HG02798 (cell line): ENCODE measurements around the gene HERC2.

ENCODE experiments used
- ATAC-seq: cut with Tn5 transposase; IDR thresholded peaks from one replicate; pipeline ENCODE4 v1.9.1; 2021; ENCODE audit warnings: mild to moderate bottlenecking; ENCODE audit not compliant: unreplicated experiment, poor library complexity

Gene HERC2

DNA sequence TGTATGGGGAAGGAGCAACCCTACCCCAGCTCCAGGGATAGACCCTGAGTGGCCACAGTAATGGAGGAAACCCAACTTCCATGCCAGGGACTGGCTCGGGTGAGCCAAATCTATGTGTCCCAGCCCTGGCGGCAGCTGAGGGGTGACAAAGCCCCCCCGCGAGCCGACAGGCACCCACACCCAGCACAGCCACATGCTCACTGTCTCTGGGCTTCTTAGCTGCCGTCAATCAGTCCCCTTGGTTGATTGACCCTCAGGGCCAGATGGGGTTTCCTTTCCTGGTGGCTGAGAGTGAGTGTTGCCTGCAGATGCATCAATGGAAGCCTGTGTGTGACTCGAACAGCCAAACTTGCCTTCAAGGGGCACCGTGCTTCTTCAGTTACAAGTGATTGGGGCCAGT, 220.8 kb downstream of the HERC2 start:
- no peak for ATAC-seq

DNA sequence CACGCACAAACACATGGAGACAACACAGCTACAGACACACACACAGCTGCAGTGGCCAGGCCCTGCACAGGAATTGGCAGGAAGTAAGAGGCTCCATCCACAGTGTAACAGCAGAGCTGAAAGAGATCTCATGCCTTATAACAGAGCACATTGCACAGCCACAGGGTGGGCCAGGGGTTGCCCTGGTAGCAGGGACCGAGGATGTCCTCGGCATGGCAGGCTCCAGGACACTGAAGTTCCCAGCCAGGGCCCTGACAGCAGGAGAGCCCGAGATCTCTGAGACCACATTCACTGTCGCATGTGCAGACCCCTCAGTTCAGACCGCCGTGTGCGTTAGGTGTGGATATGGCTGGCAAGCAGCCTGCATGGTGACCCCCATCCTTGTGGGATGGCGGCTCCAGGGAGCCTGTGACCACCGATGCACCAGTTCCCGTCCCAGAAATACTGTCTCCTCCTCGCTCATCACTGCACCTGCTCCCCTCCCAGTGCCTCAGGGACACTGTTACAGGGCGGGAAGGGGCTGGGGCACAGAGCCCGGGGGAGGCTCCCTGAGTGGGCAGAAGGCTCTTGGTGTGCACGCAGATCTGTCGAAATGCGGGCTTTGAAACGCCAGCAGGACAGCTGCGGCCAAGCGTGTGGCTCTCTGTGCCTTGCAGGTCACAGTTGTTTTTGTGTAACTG, 221.3 kb downstream of the HERC2 start:
- ATAC-seq = no peak

DNA sequence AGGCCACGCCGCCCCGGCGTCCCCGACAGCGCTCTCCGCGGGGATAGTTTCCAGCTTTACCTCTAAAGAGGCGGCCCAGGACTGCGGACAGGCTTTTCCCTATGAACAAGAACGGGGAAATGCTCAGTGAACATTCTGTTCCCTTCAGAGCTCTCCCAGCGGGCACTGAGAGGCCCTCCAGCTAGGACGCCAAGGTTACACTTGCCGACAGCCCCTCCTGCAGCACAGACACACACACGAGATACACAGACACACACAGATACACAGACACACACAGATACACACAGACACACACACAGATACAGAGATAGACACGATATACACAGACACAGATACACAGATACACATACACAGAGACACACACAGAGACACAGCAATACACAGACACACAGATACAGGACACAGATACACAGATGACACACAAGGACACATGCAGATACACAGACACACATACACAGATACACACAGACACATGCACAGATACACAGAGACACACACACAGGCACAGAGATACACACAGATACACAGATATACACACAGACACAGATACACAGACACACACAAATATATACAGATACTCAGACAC, 222.3 kb downstream of the HERC2 start:
- ATAC-seq = no peak

DNA sequence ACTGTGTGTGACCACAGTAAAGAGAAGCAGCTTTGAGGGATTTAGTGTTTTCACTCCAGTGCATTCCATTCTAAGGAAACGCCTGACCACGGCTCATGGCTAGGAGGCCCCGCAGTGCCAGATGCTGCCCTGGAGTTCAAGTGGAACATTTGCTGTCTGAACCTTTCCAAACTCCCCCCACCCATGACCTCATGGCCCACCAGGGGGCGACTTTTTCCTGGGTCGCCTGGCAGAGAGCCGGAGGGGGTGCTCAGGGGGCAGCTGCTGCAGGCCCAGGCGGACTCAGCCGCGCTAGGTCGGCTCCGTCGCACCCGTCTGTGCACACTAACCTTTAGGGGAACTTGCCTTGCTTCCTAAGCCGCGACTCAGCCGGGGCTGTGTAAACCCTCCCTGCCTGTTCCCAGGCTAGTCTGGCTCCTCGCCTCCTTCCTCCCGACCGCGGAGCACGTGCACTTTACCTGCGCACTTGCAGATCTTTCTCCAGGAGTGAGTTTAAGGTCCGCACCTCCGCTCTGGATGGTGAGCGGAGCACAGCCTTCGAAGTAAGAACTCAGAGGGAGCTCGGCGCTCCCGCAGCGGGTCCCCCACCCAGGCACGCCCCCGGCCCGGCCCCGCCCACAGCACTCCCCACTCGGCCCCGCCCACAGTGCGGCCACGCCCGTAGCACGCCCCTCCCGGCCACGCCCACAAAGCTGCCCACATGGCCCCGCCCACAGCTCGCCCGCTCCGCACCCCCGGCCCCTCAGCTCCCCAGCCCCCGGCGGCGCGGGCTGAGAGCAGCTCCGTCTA, 223.0 kb downstream of the HERC2 start, which contains the start of gene OCA2:
Gene OCA2 (minus strand): TSS at position 550 of the 789 bp plus-strand sequence. CDS start 17,441 bp downstream, outside the sequence.
- no peak for ATAC-seq

DNA sequence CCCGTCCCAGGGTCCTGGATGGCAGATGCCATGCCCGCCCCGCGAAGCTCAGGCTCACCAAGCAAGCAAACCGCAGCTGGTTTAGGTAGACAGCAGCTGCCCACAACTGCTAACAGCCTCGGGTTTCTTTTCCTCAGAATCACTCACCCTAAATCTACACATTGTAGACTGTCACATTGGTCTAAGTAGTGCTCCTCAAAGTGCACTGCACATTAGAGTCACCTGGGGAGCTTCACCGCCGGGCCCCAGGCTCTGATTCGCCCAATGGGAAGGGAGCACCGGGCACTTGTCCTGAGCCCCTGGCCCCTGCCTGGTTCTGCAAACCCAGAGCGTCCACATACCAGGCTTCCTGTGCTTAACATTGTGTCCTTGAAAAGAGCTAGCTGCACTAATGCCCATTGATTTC, 223.6 kb downstream of the HERC2 start:
- no peak for ATAC-seq

DNA sequence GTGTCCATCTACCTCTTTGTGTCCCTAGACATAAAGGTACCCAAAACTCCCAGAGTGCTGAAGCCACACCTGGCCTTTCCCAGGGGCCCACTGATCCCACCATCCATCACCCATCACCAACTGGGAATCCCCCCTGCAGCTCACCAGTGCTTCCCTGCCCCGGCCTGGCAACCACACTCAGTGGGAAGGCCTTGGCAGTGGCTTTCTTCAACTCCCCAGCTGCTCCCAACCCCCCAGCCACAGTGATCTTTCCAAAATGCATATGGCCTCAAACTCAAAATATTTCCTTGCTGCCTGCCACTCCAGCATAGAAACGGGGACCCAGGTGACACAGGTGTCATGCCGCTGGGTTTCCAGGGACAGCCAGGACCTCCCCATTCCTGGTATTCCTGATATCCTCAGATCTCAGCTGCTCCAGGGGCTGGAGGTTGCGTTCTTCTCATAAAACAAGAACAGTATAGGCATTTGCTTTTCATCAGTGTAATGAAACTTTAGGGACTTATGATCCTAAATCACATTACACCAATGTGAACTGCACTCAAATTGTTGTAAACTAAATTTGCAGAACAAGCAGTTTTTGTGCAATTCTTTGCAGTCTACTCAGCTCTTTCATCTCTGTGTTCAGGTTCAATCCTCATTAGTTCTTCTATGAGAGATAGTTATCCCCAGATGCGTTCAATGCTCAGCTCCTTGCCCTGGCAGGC, 224.2 kb downstream of the HERC2 start:
- ATAC-seq = no peak

DNA sequence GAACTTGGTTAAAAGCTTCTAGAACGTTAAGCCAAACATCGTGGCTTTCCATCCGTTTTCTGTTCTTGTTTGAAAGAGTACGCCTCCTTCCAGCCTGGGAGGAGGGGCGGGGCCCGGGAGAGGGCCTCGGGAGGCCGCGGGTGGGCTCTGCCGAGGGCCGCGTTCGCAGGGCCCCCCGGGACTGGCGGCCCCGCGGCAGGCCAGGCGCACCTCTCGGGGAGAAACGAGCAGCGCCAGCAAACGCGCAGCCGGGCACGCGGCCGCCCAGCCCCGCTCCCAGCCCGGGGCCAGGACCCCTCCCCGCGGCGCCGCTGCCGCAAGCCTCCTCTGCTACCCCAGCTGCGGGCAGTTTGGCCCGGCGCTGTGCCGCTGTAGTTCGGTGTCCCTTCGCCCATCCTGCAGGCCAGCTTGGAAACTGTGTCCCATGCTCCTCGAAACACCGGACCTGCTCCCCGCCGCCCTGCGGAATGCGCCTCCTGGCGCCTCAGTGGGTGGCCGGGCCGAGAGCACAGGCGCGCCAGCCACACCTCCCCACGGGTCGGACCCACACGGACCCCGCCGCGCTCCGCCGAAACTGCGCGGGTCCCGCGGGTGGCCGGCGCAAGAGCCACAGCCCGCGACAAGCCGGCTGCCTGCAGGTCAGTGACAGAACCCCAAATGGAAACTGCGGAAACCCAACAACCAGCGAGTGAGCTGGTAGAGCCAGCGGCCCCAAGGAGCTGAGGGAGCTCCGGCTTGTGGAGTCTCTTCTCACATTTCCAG, 225.1 kb downstream of the HERC2 start:
- no peak for ATAC-seq

DNA sequence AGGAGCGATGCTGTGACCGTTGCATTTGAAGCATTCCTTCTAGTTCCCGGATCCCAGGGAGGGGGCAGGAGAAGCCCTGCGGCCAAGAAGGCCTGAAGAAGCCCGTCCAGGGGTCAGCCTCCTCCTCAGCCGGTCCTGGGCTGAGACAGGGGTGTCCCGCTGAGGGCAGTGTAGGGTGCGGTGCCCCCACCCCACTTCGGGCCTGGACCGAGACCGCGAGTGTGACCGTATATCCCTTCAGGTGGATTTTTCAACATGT, 225.6 kb downstream of the HERC2 start:
- peak; percentile 12 for ATAC-seq

DNA sequence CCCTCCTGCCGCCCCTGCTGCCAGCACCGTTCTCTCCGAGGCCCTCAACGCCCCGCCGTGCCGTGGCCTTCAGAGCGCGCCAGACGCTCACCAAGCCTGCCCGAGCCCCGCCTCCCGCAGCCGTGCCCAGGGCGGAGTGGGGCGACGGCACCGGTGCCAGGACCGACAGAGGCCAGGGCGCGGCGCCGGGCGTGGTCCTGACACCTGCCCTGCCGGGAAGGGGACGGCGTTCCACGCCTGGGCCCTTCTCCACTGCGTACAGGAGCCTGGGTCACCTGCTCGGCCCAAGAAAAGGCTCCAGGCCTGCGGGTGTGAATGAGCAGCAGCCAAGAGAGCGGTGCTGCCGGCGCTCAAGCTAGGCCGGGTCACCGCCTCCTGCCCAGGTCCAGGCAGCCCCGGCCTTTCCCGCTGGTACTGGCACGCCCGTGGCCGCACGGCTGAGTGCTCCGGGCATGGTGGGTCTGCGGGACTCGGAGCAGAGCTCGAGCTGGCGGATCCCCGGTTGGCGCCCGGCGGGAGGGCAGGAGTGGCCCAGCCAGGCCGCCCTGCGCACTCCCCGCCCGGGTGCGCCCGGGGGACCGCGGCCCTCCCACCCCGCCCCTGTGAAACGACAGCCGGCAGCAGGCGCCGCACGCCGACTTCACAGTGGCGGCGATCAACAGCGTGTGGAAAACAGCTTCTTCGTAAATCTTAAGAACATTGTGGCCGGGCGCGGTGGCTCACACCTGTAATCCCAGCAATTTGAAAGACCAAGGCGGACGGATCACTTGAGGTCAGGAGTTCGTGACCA, 227.1 kb downstream of the HERC2 start:
- no peak for ATAC-seq

DNA sequence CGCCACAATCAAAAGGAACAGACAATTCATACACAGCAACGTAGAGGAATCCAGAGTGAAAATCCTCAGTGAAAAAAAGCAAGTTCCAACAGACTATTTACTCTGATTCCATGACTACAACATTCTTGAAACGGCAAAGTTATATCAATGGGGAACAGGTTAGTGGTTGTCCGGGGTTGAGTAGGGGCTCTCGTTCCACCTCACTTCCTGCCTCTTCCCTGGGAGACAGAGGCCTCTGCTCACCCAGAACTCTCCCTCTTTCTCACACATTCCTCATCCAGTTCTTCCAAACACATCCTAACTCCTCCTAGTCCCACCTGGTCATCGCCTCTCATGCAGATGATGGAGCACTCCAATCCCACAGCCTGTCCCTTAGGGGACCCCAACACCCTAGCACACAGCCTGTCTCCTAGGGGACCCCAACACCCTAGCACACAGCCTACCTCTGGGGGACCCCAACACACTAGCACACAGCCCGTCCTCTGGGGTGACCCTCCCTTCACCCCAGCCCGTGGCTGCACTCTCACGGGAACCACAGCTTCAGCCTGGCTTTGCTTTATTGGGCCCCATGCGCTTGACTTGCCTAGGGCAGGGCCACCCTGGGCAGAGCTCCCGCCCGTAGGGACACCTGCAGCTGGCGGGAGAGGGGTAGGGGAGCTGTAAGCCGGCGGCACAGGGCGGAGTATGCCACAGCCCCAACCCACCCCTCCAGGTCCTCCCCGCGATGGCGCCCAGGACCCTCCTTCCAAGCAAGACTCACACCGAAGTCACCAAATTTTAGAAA, 228.0 kb downstream of the HERC2 start:
- no peak for ATAC-seq

DNA sequence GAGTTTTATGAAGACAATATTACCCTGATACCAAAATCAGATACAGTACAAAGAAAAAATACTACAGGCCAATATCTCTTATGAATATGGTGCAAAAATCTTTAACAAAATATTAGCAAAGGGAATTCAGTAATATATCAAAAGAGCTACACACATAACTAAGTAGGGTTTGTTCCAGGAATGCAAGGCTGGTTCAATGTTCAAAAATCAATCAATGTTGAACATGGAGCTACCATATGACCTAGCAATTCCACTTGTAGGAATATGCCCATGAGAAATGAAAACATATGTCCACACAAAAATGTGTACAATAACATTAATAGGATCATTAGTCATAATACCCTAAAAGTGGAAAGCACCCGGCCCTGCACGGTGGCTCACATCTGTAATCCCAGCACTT, 230.7 kb downstream of the HERC2 start:
- no peak for ATAC-seq

DNA sequence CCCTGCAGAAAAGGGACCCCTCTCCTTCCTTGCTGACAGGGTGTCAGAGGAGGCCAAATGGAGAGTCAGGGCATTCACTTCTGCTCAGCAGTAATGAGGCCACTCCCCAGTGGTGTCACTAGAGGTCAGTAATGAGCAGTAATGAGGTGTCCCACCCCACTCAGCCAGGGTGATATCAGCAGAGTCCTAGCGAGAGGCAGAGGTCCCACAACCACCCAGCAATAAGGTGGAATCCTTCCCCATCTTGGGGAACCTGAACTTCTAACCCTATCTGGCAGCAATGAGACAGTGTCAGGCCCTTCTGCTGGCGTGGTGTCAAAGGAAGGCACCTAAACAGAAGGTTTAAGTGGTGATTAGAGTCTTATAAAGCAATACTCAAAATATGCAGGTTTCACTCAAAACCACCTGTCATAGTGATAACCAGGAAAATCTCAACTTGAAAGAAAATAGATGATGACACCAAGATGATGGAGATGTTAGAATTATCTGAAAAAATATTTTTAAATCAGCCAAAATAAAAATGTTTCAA, 235.7 kb downstream of the HERC2 start:
- peak; percentile 99 for ATAC-seq

DNA sequence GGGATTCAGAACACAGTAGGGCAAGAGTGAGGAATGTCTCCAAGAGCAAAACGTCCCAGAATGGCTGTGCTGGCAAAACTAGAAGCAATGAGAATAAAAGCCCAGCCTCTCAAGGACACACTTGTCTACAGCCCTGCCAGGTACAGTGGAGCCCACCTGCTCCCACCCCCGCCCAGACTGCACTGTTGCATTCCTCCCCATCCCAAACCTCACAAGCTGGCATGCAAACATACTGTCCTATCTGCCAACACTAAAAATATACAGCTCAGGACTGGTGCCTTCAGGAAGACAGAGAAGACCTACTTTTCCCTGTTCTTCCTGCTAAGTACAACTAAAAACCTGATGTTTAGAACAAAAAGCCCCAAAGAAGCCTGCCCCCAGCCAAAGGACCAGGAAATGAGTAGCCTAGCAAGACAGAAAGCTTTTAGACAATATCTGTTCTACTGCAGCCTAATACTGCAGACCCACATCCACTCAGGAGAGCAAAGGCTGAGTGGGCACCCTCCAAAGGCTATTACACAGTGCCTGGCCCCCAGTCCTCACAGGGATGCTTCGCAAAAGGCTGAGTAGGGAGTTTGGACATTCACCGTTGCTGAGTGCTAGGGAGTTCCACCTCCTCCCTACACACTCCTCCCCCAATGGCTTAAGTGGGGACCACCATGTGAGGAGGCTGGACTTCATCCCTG, 236.3 kb downstream of the HERC2 start:
- ATAC-seq = no peak

DNA sequence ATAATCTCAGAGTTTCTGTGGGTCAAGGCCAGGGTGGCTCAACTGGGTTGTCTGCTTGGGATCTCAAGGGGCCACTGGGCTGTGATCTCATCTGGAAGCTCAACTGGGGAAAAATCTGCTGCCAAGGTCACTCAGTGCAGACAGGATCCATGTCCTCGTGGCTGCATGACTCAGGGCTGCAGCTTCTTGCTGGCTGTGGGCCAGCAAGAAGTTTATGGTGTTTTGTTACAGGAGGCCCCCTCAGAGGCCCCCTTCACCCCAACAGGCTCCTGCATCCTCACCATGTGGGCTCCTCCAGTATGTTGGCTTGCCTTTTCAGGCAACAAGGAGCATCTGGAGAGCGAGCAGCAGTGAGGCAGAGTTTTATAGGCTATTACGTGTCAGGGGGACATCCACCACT, 237.4 kb downstream of the HERC2 start:
- ATAC-seq = no peak

DNA sequence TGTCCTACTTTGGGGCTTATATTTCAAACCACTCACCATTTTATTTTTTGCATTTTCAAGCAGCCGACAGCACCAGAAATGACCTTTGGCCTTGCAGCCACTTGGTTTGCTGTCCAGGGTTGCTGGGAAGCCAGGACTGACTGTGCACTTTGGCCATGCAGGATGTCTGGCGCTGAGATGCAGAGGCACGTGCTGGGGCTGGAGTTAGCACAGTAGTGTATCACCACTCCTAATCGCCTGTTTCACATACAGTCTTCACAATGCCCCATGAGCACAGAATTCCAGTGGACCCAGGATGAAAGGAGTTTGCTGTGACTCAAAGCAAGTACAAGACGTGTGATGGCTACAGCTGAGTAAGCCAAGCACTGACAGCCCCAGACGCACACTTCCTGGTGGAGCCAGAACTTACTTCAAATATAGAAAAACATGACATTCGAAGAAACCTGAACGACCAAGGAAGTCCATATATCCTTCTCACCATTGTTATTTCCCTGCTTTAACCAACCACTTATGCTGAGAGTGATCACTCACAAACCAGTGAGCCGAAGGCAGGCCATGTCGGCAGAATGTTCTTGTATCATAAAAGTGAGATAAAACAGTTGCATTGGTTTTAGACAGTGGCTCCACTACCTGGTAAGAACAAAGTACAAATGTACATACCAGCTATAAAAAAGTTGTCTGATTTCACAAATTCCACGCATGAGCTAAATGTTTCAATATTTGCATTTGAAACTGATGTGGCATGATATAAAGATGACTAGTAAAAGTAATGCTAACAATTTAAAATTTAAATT, 238.9 kb downstream of the HERC2 start:
- ATAC-seq = no peak

DNA sequence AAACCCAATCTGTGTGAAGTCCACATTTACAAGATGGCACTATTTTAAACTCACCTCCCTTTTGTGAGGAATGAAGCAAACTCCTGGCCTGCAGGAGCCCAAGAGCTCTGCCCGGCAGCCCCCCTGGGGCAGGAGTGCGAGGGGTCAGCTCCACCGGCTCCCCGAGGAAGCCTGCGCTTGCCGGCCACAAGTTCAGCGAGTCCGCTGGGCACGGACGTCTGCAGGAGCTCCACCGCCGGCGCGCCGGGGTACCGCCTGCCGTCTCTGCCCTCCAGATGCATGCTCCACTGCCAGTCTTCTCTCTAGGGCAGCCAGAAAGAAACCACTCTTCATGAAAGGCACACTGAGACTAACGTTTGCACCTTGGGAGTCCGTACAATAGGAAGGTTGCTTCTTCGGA, 240.4 kb downstream of the HERC2 start:
- ATAC-seq = no peak

DNA sequence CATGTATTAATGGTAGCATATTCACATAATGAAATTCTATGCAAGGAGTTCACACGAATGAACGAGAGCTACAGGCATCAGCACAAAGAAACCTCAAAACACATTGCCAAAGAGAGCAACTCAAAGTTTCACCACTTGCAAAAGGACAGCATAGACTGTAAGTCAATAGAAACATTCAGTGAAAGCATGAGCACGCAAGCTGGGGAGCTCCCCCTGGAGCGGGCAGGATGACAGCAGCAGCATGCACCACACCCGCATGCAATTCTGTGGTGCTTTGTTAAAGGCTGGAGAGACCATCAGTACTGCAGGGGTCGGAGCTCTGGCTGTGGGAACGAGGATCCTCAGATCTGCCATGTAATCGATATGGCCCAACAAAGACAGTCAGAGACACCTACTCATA, 241.6 kb downstream of the HERC2 start:
- ATAC-seq = no peak
